HG02943 (cell line): ENCODE data around the gene PNPLA5.
"Not testable (repeated sequence)": the region's sequence is repeated elsewhere in the genome, so short reads cannot be mapped to it uniquely, and the experiment has no call there.

Source experiments
- ATAC-seq: cut with Tn5 transposase; IDR thresholded peaks from one replicate; pipeline ENCODE4 v1.9.1; 2021; ENCODE audit warnings: mild to moderate bottlenecking, low read depth, moderate library complexity; ENCODE audit not compliant: unreplicated experiment

The PNPLA5 gene

GRCh38 chr22:43891360-43892182 lies at the start of gene PNPLA5:
TSS of gene PNPLA5 (minus strand) at chr22:43892013. CDS start at chr22:43891880, 133 bp downstream.
- ATAC-seq: no peak

DNA sequence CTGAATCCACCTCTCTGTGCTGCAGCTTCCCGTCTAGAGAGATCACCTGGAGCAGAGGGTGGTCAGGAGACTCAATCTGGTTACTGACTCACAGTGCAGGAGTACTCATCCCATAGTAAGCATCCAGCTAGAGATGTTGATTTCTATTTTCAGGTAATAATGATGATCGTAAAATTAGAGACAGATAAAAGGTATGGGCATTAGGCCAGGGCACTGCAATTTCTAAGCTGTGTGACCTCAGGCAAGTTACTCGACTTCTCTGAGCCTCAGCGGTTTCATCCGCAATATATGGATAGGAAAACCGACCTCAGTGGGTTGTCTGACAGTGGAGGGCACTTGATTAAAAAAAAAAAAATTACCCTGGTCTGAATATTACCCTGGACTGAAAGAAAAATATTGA lies 49.6 kb upstream of the PNPLA5 start:
- no peak for ATAC-seq

- no peak for ATAC-seq
These were observed 40.0 kb upstream of the PNPLA5 start for GRCh38 chr22:43931771-43932170.

DNA sequence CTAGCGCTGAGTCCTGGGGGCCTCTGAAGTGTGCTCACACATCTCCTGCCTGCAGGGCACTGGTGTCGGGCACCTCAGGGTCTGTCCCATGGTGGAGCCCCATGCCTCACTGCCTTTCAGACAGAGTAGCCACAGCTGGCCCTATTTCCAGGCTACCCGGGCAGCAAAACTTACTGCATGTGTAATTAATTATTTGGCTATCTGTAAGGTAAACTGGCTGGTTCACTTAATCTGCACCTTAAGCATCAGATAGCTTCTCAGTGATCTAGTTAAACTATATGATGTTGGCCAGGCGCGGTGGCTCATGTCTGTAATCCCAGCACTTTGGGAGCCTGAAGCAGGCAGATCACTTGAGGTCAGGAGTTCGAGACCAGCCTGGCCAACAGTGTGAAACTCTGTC lies 37.1 kb upstream of the PNPLA5 start:
- ATAC-seq: no peak

GRCh38 chr22:43928468-43928867 lies 36.7 kb upstream of the PNPLA5 start:
- ATAC-seq: no peak

DNA sequence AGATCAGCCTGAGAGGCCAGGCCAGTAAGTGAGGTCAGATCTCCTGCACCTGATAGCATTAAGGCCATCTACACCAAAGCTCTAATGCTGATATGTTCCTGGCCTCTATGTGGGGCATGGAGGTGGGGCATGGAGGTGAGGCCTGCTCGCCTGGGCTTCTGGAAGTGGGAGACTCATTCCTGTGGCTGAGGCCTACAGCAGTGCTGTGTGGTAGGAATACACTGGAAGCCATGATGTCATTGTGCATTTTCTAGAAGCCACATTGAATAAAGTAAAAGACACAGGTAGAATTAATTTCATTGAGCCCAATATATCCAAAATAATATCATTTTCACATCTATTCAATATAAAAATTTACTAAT lies 34.5 kb upstream of the PNPLA5 start:
- ATAC-seq: no peak

DNA sequence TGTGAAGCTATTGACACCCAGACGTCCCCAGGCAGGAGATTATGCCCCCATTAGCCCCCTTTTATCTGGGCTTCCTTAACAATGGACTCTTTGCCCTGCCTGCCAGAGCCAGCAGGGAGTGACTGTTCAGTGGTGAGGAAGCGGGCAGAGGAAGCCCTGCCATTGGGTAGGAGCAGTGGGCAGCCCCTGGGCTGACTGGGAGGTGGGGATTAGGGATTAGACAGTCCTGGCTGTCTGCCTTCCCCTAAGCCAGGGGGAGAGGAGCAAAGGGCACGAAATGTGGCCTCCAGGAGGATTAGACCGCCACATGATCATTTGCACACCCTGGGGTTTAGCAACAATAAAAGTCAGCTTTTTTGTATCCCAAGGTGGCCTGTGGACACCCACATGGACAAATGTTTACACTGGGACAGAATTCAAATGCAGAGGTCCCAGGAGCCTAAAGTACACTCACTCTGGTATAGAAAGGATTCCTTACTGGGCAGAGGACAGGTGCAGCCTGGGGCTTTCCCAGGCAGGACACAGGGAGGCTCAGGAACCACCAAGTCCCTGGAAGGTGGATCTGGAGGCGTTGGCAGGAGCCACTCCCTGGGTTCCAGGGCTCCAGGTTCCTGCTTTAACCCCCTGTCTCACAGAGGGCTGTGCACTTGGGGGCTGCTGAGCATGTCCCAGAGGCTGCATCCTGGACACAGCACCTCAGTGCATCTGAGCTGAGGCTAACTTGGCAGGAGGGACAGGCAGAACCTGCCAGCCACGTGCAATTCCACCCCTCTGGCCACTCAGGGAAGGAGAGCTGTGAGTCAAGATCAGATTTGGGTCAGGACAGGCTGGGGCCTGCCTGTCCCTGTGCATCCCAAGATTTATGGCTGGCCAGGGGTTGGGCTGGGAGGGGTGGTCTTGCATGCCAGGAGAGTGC lies 33.9 kb upstream of the PNPLA5 start:
- ATAC-seq: no peak

DNA sequence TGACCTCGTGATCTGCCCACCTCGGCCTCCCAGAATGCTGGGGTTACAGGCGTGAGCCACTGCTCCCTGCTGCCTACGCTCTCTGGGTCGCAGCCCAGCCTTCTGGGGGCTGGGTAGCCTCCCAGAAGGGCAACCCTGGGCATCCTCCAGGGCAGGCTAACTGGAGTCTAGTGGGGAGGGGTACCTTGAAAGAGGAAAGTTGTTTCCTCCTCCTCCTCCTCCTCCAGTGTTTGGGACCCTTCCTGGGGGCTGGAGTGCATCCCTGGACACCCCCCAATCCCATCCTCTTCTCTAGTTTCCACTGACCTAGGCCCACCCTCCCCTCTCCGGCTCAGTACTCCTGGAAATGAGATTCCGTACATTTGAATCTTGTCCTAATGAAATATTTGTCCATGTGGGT lies 33.1 kb upstream of the PNPLA5 start:
- ATAC-seq: no peak

DNA sequence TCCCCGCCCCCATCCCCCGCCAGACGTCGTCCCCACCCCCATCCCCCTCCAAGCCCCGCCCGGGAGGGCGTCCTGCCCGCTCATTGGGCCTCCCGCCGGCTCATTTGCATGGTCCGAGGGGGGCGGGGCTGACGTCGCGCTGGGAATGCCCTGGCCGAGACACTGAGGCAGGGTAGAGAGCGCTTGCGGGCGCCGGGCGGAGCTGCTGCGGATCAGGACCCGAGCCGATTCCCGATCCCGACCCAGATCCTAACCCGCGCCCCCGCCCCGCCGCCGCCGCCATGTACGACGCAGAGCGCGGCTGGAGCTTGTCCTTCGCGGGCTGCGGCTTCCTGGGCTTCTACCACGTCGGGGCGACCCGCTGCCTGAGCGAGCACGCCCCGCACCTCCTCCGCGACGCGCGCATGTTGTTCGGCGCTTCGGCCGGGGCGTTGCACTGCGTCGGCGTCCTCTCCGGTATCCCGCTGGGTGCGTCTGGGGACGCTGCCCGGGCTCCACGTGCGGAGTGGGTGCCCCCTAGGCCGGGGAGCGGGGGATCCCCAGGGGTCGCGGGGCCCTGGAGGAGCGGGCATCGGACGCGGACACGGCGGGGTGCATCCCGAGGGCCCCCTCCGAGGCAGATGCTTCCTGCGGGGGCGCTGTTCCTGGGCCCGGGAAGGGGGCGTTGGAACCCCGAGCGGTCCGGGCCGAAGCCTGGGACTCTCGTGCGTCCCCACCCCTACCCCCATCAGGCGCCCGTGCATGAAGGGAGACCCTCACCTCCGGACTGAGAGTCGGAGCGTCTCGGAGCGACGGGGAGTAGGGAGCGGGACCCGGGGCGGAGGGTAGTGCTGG lies 32.0 kb upstream of the PNPLA5 start, which contains the start of gene PNPLA3:
Gene PNPLA3, plus strand, starts transcription at position 175 of the 834 bp plus-strand sequence. Its CDS starts 107 bp downstream, at position 282.
- ATAC-seq: no peak

DNA sequence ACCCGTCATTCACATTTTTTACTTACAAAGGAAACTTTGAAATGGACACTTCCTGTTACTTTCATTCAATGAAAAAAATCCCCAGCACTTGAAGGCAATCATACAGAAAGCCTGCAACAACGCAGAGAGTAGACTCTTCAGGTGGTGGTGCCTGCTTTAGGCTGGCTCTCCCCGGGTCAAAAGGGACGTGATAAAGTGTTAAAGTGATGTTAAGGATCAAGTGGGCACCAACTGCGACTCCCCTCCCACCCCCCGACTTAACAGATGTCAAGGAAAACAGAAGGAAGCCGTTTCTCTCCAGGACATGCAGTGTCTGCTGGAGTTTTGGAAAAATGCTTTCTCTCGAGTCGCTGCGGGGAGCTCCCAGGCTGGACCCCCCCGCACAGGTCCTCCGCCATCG lies 31.4 kb upstream of the PNPLA5 start:
- no peak for ATAC-seq

GRCh38 chr22:43922123-43922522 lies 30.3 kb upstream of the PNPLA5 start:
- ATAC-seq: no peak

DNA sequence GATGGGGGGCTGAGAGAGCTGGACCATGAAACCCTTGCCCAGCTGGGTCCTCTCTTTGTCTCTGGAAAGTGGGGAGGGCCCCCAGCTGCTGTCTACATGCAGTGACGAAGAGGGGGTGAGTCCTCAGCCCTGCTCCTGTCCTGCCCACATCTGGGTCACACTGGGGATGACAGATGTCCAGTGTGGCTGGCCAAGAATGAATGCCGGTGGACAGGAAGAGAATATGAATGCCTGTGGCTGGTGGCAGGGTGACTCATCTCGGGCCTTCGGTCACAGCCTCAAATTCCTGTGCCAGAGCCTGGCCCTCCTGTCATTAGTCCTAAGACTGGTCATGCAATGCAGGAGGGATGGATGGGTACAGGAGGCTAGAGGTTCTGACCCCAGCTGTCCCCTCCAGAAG lies 29.6 kb upstream of the PNPLA5 start:
- no peak for ATAC-seq

DNA sequence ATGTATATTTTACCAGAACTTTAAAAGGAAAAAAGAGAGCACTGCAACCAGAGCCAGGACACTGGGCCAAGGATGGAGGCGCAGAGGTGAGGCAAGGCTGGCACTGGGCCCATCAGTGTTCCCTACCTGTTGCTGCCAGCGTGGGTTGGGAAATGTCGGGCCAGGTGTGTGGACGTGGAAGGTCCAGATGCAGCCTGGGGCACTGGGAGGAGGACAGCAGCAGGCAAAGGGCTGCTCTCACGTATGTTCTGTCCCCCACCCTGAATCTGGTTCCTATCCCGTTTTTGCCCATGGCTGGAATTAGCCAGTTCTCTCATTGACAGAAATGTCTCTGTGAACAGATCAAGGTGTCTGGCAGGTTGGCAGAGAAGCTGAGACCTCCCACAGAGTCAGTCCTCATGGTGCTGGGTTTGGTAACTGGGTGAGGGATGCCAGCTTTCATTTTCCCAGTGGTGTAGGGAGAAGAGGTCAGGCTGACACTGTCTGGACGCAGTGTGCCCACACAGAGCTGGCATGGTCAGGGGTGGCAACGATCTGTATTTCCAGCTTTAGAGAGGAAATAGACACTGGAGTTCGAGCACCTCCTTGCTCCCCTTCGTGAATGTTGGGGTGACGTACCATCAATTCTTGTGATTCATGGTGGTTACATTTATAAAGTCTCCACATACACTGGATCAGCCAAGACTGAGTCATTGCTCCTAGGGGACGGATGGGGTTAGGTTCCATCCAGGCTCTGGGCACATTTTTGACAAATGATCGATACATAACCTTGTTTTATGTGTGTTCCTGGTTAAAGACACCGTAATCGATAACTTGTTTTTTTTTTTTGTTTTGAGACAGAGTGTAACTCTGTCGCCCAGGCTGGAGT lies 27.5 kb upstream of the PNPLA5 start:
- ATAC-seq: no peak

GRCh38 chr22:43917521-43917920 lies 25.7 kb upstream of the PNPLA5 start:
- no peak for ATAC-seq

DNA sequence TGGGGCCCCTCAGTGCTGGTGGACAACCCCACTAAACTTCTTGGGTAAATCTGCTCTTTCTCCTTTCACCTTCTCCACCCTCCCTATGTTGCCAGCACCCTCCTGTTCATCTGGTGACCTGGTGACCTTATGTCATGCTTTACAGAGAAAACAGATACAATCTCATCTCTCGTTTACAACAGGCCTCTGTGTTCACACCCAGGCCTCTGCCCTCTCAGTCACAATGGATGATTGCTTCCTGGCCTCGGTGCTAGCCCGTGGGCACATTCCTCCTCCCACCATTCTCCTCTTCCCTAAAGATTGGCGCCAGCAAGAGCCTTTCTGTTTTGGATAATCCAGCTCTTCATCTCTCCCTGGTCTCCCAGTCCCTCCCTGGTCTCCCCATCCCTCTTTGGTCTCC lies 19.5 kb upstream of the PNPLA5 start:
- ATAC-seq: no peak

DNA sequence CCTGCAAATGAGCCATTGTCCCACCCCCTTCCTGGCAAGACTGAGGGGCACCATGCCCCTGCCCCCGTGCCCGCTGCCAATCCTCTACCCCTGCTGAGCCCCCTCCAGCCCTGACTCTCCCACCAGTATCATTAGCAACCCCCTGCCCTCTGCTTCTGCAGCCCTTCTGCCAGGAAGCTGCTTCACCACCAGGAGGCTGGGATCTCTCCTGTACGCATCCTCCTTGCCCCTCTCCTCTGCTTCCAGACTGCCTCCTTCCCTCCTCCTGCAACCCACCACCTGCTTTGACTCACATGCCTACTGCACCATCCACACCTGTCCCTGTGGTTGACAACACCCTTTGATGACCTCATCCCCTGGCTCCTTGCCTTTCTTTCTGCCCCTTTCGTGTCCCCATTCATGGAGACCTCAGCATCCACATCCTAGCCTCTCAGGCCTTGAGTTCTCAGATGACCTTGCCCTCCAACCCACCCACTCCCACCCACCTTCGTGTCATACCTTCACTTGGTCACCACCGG lies 18.4 kb upstream of the PNPLA5 start:
- ATAC-seq: no peak

DNA sequence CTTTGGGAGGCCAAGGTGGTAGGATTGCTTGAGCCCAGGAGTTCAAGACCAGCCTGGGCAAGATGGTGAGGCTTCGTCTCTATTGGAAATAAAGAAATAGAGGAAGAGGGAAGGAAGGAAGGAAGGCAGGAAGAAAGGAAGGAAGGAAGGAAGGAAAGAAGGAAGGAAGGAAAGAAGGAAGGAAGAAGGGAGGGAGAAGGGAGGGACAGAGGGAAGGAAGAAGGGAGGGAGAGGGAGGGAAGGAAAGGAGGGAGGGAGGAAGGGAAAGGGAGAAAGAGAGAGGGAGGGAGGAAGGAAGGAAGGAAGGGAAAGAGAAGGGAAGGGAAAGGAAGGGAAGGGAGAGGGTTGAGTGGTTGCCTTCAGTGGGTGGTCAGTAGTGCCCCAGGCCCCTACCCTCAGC lies 17.9 kb upstream of the PNPLA5 start:
- no peak for ATAC-seq

DNA sequence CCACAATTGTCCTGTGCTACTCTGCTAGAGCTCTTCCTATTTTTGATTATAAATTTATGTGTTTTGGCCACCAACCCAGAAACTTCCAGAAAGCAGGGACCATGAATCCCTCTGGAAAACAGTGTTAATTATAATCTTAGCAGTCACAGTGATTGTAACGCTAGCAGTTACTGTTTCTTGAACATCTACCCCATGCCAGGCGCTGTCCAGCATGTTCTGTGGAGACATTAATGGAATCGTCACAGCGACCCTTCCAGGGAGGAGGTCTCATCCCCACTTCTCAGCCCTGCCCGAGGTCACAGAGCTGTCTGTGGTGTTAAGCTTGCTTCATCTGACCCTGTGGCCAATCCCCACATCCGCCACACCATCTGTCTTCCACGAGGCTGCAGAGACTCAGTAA lies 13.9 kb upstream of the PNPLA5 start:
- no peak for ATAC-seq

DNA sequence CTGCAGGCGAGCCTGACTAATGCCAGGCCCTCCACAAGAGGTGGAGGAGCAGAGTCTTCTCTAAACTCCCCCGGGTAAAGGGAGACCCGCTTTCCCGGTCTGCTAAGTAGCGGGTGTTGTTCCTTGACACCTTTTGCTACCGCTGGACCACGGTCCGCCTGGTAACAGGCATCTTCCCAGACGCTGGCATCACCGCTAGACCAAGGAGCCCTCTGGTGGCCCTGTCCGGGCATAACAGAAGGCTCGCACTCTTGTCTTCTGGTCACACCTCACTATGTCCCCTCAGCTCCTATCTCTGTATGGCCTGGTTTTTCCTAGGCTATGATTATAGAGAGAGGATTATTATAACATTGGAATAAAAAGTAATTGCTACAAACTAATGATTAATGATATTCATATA lies 12.6 kb upstream of the PNPLA5 start:
- ATAC-seq: not testable (repeated sequence)
